GM23338 (cell line): ENCODE data around the gene GUCY1A2.

Experiments
- CREB1 ChIP-seq: fragments of 250-450 bp; sonication (Bioruptor Pico); IDR thresholded peaks from 2 replicates; pipeline ENCODE4 v1.5.0; 2020; ENCODE audit warnings: low read depth, mild to moderate bottlenecking, moderate library complexity
- EZH2 ChIP-seq: fragments of 200-600 bp; sonication (generic); IDR thresholded peaks from one replicate; pipeline ENCODE4 v1.8.0; 2017; ENCODE audit warnings: antibody characterized with exemption, mild to moderate bottlenecking, low read depth; ENCODE audit not compliant: unreplicated experiment
- EZH2phosphoT487 ChIP-seq: fragments of 200-600 bp; sonication (generic); IDR thresholded peaks from one replicate; pipeline ENCODE4 v1.8.1; 2018; ENCODE audit warnings: antibody characterized with exemption; ENCODE audit not compliant: unreplicated experiment
- JUNB ChIP-seq: IDR thresholded peaks from one replicate; pipeline ENCODE4 v1.6.1; 2016; ENCODE audit warnings: antibody characterized with exemption; ENCODE audit not compliant: unreplicated experiment
- POLR2AphosphoS5 ChIP-seq: IDR thresholded peaks from 2 replicates; pipeline ENCODE4 v1.6.1; 2016; ENCODE audit warnings: antibody characterized with exemption, low read depth
- STAT1 ChIP-seq: IDR thresholded peaks from one replicate; pipeline ENCODE4 v1.6.1; 2016; ENCODE audit warnings: antibody characterized with exemption; ENCODE audit not compliant: unreplicated experiment
- ZNF331 ChIP-seq: fragments of 250-450 bp; sonication (Bioruptor Pico); IDR thresholded peaks from 2 replicates; pipeline ENCODE4 v1.5.0; 2020; ENCODE audit warnings: low read depth, mild to moderate bottlenecking, moderate library complexity
- TF ChIP-seq, protein P1 (sequence below), 2 experiments: fragments of 200-600 bp in 1 of 2; sonication (generic) in 1 of 2; conservative IDR thresholded peaks; 2 replicates each; pipeline versions ENCODE4 v1.5.1 to v1.6.1; 2016 to 2017; ENCODE audit warnings: antibody characterized with exemption in 2 of 2, low read depth in 2 of 2, mild to moderate bottlenecking in 2 of 2, moderate library complexity in 1 of 2
- TF ChIP-seq, protein P2 (sequence below): IDR thresholded peaks from one replicate; pipeline ENCODE4 v1.6.1; 2018; ENCODE audit warnings: antibody characterized with exemption; ENCODE audit not compliant: unreplicated experiment
- TF ChIP-seq, protein P3 (sequence below): IDR thresholded peaks from 2 replicates; pipeline ENCODE4 v1.6.1; 2016; ENCODE audit warnings: antibody characterized with exemption

DNA sequence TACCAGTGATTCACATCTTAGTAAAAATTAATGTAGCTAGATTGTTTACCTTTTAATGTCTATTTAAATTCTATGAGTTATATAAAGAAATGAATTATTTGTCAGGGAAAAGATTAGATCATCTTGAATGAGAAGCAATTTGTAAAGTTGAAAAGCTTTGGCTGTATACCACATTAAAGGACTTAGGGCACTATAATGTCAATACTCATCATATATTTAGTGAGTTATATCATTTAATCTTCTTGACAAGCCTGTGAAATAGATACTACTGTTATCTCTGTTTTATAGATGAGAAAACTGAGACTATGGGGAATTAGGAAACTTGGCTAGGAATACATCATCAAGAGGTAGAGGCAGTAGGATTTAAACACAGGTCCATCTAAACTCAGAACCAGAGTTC is 160.1 kb downstream of the GUCY1A2 start:
- TF ChIP-seq EZH2 (no peak), POLR2AphosphoS5 (no peak), ZNF331 (CRISPR knock-in tag) (no peak), EZH2phosphoT487 (no peak), JUNB (no peak), CREB1 (no peak), STAT1 (no peak)
- TF ChIP-seq, protein P1, sequence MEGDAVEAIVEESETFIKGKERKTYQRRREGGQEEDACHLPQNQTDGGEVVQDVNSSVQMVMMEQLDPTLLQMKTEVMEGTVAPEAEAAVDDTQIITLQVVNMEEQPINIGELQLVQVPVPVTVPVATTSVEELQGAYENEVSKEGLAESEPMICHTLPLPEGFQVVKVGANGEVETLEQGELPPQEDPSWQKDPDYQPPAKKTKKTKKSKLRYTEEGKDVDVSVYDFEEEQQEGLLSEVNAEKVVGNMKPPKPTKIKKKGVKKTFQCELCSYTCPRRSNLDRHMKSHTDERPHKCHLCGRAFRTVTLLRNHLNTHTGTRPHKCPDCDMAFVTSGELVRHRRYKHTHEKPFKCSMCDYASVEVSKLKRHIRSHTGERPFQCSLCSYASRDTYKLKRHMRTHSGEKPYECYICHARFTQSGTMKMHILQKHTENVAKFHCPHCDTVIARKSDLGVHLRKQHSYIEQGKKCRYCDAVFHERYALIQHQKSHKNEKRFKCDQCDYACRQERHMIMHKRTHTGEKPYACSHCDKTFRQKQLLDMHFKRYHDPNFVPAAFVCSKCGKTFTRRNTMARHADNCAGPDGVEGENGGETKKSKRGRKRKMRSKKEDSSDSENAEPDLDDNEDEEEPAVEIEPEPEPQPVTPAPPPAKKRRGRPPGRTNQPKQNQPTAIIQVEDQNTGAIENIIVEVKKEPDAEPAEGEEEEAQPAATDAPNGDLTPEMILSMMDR (conservative IDR thresholded peaks at IDR 0.05; ENCODE audit: low read depth in 2 of 2), result no peak
- TF ChIP-seq, protein P2, sequence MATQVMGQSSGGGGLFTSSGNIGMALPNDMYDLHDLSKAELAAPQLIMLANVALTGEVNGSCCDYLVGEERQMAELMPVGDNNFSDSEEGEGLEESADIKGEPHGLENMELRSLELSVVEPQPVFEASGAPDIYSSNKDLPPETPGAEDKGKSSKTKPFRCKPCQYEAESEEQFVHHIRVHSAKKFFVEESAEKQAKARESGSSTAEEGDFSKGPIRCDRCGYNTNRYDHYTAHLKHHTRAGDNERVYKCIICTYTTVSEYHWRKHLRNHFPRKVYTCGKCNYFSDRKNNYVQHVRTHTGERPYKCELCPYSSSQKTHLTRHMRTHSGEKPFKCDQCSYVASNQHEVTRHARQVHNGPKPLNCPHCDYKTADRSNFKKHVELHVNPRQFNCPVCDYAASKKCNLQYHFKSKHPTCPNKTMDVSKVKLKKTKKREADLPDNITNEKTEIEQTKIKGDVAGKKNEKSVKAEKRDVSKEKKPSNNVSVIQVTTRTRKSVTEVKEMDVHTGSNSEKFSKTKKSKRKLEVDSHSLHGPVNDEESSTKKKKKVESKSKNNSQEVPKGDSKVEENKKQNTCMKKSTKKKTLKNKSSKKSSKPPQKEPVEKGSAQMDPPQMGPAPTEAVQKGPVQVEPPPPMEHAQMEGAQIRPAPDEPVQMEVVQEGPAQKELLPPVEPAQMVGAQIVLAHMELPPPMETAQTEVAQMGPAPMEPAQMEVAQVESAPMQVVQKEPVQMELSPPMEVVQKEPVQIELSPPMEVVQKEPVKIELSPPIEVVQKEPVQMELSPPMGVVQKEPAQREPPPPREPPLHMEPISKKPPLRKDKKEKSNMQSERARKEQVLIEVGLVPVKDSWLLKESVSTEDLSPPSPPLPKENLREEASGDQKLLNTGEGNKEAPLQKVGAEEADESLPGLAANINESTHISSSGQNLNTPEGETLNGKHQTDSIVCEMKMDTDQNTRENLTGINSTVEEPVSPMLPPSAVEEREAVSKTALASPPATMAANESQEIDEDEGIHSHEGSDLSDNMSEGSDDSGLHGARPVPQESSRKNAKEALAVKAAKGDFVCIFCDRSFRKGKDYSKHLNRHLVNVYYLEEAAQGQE, result no peak
- TF ChIP-seq, protein P3, sequence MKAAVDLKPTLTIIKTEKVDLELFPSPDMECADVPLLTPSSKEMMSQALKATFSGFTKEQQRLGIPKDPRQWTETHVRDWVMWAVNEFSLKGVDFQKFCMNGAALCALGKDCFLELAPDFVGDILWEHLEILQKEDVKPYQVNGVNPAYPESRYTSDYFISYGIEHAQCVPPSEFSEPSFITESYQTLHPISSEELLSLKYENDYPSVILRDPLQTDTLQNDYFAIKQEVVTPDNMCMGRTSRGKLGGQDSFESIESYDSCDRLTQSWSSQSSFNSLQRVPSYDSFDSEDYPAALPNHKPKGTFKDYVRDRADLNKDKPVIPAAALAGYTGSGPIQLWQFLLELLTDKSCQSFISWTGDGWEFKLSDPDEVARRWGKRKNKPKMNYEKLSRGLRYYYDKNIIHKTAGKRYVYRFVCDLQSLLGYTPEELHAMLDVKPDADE, result no peak
